Gastrocnemius medialis (tissue), 4 donors: ENCODE data around the gene GRID1.

Source experiments
- POLR2A ChIP-seq, 2 donors: fragments of 450-650 bp; IDR thresholded peaks; one replicate each; pipeline ENCODE4 v1.6.1; 2017; ENCODE audit warnings: antibody characterized with exemption in 2 of 2, mild to moderate bottlenecking in 2 of 2, moderate library complexity in 2 of 2
- TF ChIP-seq, protein P1 (sequence below), 5 experiments: fragments of 450-650 bp in 3 of 5; fragments of 200-600 bp in 2 of 5; sonication (generic) in 2 of 5; IDR thresholded peaks in 4 of 5; conservative IDR thresholded peaks in 1 of 5; 1 replicate in 4 of 5; 2 replicates in 1 of 5; pipeline ENCODE4 v1.5.1; 2016 to 2019; ENCODE audit warnings: antibody characterized with exemption in 5 of 5, mild to moderate bottlenecking in 3 of 5, moderate library complexity in 3 of 5

GRCh38 chr10:86098187-86098881, 268.3 kb downstream of the GRID1 start:
- TF ChIP-seq, protein P1, sequence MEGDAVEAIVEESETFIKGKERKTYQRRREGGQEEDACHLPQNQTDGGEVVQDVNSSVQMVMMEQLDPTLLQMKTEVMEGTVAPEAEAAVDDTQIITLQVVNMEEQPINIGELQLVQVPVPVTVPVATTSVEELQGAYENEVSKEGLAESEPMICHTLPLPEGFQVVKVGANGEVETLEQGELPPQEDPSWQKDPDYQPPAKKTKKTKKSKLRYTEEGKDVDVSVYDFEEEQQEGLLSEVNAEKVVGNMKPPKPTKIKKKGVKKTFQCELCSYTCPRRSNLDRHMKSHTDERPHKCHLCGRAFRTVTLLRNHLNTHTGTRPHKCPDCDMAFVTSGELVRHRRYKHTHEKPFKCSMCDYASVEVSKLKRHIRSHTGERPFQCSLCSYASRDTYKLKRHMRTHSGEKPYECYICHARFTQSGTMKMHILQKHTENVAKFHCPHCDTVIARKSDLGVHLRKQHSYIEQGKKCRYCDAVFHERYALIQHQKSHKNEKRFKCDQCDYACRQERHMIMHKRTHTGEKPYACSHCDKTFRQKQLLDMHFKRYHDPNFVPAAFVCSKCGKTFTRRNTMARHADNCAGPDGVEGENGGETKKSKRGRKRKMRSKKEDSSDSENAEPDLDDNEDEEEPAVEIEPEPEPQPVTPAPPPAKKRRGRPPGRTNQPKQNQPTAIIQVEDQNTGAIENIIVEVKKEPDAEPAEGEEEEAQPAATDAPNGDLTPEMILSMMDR (IDR thresholded peaks at IDR 0.05 in 4 of 5, conservative IDR thresholded peaks at IDR 0.05 in 1 of 5) = no peak
- TF ChIP-seq POLR2A (IDR thresholded peaks at IDR 0.05) = no peak
